C4-2B (cell line): ENCODE measurements around the gene ABCC10.

Experiments used
- ZFX ChIP-seq: fragments of 450-650 bp; IDR thresholded peaks from 2 replicates; pipeline ENCODE4 v1.6.1; 2017
- TF ChIP-seq, protein P1 (sequence below): fragments of 450-650 bp; conservative IDR thresholded peaks from 2 replicates; pipeline ENCODE4 v1.5.1; 2017; ENCODE audit warnings: mild to moderate bottlenecking

DNA sequence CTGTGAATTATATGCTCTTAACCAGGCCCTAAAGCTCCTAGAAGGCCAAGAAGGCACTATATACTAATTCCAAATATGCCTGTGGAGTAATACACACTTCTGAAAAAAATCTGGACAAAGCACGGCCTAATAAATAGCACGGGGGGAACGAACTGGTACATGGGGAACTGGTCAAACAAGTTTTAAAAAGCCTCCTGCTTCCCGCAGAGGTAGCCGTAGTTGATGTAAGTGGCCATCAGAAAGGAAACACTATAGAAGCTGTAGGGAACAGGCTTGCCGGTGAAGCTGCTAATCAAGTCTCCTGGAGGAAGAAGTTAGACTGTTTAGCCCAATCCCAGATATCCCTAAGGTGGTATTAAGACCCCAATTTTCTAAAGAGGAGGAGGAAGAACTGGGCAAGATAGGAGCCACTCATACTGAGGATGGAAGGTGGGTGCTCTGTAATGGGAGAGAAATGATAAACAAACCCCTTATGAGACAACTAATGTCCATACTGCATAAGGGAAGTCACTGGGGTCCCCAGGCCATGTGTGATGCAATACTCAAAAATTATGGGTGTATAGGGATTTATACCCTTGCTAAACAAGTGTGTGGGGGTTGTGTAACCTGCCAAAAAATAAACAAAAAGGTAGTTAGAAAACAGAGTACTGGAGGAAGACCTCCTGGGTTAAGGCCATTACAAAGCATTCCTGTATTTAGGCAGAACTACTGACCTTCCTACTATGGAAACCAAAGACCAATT, 30.8 kb upstream of the ABCC10 start:
- TF ChIP-seq, protein P1, sequence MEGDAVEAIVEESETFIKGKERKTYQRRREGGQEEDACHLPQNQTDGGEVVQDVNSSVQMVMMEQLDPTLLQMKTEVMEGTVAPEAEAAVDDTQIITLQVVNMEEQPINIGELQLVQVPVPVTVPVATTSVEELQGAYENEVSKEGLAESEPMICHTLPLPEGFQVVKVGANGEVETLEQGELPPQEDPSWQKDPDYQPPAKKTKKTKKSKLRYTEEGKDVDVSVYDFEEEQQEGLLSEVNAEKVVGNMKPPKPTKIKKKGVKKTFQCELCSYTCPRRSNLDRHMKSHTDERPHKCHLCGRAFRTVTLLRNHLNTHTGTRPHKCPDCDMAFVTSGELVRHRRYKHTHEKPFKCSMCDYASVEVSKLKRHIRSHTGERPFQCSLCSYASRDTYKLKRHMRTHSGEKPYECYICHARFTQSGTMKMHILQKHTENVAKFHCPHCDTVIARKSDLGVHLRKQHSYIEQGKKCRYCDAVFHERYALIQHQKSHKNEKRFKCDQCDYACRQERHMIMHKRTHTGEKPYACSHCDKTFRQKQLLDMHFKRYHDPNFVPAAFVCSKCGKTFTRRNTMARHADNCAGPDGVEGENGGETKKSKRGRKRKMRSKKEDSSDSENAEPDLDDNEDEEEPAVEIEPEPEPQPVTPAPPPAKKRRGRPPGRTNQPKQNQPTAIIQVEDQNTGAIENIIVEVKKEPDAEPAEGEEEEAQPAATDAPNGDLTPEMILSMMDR, result no peak
- no peak for TF ChIP-seq ZFX
